Tongue (tissue), 2 donors: ENCODE results near the gene KRT73. TPM values are rescaled to one million over a fixed set of nuclear protein-coding genes. Genes with fewer than 3 reads are reported as not detected.

Source experiments
- DNase-seq: peaks from one replicate; pipeline ENCODE4 v3.0.0-alpha.2; 2015
- total RNA-seq: library from RNA; depleted of rRNA; stranded (reverse); fragments of >200 nt; gene quantifications from one replicate; pipeline ENCODE4 v1.2.3, GENCODE V29; 2014

Gene KRT73
- total RNA-seq, 1 donor from 2014 or later = not detected

DNA sequence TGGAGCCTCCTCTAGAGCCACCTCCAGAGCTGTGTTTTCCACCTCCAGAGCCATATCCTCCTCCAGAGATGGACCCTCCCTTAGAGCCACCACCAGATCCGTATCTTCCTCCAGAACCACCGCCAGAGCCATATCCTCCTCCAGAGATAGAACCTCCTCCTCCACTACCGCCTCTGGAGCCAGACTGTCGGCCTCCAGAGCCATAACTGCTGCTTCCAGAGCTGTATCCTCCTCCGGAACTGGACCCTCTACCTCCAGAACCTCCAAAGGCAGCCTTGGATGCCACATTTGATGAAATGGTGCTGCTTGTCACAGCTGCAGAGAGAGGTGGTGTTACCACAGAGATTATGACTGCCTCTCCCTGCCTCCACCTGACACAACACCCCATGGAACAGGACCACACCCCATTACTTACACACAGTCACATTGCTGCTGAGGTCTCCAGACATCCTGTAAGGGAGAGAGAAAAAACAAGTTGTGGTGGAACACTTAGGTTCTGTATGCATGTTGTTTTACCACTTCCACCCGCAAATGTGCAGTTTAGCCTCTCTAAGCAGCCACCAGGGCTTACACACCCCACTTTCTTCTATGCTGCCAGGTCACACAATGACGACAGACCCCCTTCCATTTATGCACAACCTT, 26.9 kb upstream of the KRT73 start:
- DNase-seq = no peak

DNA sequence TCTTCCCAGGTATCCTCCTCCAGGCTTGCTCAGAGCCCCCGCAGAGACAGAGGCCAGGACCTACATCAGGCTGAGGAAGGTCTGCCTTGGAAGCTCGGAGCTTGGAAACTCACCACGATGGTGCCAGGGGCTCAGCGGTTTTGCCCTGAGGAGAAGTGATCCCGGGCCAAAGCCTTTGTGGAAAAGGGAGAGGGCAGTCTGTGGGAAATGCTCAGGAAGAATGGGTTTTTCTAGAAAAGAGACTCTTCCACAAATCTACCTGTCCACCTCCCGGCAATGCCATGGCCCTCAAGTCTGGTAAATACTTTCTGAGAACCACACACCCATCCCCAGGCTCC, 25.7 kb upstream of the KRT73 start:
- DNase-seq = no peak

DNA sequence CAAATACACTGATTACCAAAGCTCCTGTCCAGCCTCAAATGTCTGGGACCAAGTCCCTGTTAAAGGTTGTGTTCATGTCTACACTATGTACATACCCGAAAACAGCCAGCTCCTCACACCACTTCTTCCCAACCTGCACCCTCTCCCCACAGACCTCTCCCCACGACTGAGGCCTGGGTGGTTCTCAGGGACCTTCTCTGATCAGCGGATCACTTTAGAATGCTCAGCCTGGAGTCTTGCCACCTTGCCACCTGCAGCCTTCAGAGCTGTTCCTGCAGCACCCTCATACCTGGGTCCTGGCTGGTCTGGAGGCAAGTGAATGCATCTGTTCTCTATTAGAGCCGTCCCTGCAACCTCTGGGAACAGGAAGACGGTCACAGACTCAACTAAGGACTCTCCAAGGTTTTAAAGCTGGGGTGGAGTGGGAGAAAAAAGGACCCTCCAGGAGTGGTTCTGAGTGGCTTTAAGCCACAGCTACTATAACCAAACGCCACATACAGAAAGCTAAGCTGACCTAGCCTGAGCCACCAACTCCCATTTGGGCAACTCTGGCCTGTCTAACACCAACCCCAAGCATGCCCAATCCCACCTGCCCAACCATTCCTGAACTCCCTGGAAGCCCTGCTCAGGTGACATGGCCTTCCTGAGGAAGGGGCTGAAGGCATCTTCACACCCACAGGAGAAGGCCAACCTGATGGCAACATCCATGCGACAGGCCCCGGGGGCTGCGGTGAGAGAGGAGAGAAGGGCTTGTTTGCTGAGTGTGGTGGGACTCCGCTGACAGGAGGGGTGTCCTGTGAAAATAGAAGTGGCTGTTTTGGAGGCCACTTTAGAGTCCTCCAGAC, 25.1 kb upstream of the KRT73 start:
- DNase-seq = no peak

DNA sequence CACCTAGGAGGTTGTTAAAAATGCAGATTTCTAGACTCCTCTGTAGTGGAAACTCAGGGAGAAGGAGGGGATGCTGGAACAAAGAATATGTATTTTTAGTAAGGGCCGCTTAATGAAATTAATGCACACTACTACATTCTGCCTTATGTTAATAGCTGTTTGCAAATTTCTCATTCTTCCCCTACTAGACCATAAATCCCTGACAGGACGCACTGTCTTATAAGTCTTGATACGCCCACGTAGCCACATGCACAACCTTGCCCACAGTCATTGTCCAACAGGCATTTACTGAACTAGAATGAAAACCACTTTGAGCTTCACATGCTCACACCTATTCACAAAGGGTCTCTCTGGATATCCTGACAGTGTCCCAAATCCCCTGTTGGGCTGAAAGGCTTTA, 23.1 kb upstream of the KRT73 start:
- no peak for DNase-seq

DNA sequence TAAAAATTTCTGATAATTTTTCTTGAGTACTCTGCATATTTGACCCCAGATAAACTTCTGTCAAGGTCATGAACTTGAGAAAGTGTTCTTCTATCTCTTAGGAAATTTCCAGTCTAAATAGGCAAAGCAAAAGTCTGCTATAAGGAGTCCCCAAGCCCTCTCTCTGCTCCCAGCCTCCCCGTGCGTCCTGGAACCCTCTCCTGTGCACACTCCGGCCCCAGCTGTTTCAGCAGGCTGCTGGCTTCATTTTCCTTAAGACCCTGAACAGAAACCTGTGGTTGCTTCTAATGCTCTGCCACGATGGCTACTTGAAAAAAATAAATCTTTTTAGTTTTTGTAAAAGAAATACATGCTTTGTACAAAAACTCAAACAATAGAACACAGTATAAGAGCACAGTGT, 18.9 kb upstream of the KRT73 start:
- no peak for DNase-seq

DNA sequence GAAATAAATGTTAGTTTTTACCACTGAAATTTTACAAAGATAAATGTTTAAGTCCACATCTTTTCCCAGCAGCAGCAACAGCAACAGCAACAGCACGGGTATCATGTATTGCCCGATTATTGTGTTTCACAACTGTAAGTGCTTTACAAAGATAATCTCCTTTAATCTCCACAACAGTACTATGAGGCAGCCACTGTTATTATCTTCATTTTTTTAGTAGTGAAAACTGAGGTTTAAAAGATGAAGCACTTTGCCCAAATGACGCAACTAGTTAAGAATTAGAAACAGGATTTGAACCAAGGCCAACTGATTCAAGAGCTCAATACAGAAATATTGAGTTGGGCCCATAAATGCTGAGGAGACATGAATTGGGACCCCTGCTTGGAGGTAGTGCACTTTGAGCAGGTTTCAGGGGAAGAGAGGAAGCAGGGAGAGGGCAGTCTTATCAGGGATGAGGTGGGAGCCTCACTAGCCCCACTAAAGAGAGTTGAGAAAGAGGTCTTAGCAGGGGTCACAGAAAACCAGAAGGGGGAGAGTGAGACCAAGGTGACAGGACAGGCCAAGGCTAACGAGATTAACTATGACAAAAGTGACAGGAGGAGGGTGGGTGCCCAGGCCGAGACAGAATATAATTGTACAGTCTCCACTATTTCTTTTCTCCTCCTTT, 18.4 kb upstream of the KRT73 start:
- no peak for DNase-seq

DNA sequence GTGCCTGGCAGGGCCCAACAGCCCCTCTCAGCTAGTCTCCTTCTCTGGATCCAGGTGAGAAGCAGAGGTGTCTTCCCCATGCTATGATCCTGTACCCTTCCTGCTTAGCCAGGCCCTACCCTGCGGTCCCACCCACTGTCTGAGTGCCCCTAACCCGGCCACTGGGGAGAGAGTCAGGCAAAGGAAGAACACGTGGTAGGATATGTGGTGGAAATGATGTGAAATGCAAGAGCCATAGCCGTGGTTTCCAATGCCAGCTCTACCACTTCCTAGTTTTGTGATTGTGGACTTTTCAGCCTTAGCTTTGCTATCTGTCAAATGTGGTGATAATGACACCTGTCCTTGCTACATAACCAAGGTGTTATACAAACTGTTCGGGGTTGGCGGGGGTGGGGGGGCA, 17.8 kb upstream of the KRT73 start:
- DNase-seq = no peak

DNA sequence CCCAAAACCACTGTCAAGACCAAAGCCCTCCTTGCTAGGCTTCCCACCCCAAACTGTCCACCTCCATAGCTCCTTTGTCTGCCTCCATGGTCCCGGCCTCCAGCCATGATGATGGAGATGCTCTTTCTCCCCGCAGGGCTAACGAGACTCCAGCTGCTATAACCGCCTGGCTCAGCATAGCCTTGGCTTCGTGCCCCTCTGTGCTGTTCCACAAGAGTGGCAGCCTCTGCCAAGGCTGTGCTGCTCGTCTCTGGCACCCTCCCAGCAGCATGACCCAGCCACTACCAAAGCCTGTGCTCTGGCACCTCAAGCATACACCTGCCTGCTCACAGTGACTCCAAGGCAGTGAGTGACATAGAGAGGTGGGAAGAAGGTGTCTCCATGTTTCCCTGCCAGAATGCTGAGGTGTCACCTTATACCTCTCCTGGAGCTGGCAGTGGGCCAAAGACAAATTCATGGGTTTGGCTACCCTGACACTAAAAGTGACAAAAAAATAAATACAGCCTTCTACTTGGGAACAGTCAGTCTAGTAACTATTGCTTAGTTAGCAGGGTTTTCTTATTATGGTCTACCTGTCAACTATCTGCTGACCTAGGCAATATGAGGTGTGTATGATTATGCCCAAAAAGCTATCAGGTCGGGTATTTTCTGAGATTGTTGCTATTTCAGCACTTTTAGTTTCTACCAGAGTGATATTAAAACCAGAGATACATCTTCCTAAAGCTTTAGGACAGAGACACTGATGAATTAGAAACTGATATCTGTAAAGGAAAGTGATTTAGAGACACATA, 16.1 kb upstream of the KRT73 start:
- DNase-seq = peak; percentile 88

DNA sequence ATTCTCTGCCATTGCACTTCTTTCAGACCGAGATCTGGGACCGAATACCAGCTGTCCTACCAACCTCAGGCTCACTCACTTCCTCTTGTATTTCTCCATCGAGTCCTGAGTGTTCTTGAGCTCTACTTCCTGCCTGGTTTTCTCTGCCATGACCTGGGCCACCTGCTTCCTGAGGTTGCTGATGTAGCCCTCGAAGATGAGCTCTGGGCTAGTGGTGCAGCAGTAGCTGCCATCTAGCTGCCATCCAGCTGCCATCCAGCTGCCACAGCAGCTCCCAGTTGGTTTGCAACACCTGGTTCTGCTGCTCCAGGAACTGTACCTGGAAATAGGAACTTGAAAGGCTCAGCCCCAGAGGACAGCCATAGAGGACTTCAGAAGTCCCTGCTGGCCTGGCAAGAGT, 15.0 kb upstream of the KRT73 start:
- no peak for DNase-seq

DNA sequence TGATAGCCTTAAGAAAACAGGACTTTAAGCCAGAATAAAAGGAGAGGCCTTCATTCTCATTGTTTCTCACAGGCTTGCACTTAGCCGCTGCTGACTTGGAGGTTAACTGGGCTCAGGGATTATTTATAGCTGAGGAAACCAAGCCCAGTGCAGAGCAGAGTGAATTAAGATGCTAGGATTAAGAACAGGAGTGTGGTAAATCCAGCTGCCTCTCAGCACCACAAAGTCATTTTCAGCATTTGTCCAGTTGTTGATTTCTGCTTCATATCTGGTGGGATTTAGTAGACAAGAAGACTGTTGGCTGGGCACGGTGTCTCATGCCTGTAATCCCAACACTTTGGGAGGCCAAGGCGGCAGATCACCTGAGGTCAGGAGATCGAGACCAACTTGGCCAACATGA, 14.3 kb upstream of the KRT73 start:
- DNase-seq = peak; percentile 8

DNA sequence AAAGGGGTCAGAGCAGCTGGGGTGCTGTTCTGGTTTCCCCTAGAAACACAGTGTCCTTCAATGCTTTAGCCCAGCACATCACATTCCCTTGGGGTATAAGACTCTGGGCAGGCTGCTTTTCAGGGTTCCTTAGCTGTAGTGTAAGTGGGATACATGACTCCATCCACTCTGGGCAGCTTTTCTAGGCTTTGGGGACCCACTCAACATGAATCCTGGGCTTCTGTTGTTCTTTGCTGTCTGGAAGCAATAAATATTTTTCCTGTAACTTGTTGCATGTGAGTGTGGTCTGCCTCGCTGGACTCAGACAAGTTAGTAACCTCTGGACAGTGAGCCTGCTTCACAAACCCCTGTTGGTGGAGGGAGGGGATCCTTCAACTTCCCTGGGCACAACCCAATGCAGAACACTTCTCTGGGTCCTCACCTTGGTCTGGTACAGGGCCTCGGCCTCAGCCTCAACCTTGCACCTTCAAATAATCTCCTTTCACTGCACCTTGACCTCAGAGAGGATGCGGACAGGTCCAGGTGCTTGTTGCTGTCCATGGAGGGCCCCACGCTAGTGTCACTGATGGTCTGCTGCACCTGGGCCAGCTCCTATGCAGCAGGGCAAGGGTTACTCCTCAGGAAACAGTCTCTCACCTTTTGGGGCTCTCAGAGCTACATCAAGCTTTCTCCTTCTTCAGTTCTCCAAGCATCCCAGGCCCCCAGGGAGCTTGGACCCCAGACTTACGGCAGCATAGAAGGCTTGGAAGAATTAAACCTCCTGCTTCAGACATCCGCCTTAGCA, 13.5 kb upstream of the KRT73 start:
- no peak for DNase-seq

DNA sequence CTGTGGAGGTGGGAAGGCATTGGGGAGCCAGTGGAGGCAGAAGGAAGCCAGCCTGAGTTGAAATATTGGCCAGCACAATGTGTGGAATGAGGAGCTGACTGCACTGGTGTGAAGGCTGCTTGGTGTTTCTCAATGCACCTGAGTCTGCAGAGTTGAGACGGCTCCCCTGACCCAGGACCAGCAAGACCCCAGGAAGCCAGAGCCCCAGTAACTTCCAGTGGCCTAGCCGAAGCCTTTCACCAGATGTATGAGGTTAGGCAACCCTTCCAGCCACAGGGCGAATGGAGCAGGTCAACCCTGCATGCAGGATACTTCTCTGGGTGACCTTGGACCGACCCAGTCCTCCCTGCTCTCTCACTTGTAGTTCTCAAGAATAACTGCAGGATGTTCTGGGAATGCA, 12.9 kb upstream of the KRT73 start:
- DNase-seq = no peak

DNA sequence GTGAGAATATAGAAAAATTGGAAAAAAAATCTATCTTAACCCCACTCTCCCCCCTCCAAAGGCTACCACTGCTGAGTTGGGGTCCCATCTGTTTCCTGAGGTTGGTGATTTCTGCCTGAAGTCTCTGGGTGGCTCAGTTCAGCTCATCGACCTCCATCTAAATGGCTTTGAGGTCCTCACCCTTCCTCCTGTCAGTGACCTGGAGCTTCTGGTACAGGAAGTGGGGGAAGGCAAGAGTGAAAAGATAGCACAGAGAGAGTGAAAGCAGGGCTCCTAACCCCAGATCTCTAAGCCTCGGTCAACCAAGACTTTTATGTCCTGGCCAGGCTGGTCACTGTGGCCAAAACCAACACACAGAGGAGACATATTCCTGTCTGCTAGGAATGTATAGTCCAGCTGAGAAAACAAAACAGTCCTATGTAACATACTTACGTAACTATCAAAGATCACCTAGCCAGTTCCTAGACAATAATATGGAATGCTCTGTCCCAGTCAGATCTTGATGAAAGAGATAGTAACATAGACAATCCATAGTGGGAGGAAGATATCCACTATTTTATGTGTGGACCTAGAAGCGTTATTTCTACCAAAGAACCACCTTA, 12.3 kb upstream of the KRT73 start:
- DNase-seq = no peak

DNA sequence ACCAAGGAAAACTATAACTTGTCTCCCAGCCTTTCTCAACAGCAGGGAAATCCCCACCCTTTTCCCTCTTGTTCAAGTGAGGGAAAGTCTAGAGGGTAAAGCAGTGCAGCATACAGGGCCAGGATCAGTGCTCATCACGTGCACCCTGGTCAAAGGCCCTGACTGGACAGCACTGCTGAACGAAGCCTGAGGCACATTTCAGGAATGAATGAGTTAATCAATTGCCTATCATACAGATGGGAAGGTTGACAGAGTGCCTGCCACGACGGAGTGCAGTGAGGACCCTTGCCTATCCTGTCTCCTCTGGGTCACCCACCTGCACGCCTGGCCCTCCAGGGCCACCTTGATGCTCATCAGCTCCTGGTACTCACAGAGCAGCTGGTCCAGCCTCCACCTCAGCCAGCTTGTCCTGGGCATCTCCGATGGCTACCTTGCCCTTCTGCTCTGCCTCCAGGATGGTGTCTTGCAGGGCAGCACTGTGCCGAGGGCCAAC, 11.7 kb upstream of the KRT73 start:
- no peak for DNase-seq

DNA sequence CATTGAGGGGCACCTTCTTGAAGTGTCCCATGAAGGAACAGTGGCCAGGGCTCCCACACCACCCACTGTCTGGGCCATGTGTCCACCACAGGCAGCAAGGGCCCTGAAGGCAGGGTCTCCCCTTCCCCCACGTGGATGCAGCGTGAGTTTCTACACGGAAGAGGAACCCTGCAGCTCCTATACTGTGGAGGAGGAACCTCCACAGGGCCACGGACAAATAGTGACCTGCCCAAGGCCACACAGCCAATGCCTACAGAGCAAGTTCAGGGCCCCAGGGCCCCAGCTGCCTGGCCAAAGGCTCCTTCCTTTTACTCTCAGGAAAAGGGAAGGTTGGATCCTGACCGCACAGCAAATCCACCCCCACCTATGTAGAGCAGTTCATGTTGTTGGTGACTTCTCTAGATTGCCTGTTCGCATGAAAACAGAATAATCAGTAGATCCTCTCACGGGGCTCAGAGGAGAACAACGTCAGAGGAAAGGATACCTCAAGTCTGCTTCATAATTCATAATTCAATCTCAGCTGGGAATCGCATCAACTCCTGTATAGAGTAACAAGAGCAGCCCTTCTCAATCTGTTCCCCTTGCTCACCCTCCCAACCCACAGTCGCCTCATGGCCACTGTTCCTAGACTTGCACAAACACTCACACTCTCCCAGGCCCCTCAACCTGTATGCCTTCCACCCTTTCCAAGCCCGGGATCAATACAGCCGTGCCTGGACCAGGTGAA, 11.1 kb upstream of the KRT73 start:
- no peak for DNase-seq

DNA sequence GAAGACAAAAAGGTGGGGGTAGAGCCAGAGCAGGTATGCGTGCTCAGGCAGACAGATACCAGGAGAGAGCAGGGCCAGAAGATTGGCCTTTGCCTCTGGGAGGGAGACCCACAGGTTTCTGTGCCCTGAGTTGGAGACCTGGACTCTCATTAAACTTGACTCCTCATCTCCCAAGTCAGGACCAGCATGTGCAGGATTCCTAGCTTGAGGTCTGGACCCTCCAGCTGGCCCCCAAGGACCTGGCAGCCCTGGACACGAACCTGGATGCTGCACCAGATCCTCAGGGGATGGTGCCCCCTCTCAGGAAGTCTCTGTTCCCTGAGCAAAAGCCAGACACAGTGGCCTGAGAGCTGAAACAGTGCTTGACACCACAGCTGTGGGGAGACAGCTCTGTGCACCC, 10.5 kb upstream of the KRT73 start:
- no peak for DNase-seq

DNA sequence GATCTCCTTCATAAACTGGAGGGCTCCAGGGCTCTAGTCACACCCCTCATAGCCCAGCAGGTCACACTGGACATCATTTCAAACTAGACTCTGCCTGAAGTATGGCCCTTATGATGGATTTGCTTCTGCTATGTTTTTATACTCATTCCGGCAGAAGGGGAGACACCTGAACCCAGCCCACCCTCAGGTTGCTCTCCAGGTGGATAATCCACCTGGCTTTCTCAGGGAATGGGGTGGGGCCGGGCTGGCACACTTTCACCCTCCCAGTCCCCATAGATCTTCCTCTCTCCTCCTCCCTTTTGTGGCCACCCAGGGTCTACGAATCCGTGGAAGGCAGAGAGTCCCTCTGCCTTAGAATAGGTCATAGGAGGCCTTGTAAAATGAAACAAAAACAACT, 9.8 kb upstream of the KRT73 start:
- DNase-seq = no peak

DNA sequence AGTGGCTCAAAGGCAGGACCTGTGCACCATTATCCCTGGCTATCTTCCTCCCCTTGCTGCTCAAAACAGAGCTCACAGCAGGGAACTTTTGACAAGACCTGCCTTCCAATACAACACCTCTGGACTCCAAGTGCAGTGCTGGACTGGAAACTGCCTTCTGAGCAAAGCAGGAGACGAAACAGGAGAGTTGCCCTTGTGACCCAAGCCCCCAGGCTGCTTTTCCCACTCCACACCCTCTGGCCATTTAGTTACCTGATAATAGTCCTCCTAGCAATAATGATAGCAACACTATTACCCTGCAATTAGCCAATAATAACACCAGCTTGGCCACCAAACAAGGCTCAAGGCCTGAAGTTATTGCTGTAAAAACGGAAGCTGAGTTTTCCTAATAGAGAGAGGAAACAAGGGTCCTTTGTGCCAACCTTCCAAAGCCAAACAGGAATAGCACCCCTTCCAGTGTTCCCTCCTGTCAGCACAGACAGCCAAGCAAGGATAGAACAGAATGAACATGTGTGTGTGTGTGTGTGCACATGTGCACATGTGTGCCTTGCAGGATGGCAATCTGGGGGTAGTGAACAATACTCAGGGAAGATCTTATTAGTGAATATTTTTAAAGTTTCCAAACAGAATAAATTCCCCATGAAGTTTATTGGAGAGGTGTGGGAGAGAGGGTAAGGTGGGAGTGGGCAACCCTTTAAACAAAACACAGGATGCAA, 9.2 kb upstream of the KRT73 start:
- no peak for DNase-seq

DNA sequence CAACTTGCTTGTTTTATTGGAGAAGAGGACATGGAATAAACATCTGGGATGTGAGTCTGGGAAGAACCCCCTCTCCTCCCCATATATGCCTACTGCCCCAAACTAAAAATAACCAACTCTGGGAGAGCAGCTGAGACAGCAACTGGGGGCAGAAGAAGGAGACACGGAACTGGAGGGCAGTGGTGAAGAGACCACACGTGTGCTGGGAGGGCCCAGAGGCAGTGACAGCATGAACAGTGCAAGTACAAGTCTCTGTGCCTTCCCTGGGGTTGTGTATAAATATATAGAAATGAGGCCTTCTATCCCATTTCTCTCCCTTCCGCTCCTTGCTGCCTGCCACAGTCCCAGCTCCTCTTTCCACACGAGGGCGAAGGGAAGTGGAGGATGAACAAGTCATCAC, 4.0 kb upstream of the KRT73 start:
- no peak for DNase-seq

DNA sequence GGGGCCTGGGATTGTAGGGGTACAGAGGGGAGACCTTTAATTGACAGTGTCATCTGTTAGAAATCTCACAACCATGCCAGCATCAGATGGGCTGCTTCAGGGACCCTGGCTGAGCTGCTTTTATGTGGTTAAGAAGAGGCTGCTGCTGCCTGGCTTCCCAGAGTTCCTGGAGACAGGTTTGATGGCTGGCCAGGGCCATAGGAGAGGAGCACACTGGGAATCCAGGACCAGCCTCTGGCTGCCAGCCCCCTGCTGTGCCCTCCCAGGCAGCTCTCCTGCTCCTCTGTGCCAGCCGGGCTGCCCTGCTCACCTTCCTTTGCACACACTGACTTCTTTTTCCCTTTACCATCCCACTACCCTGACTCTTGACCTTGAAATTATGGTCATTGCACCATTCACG, 507 bp upstream of the KRT73 start:
- DNase-seq = no peak
